HCT116 (cell line): ENCODE results near the gene EMX1. TPM values are rescaled to one million over a fixed set of nuclear protein-coding genes. Genes with fewer than 3 reads are reported as not detected.

Experiments
- ATAC-seq: fragments of 200-7000 bp; cut with Tn5 transposase; 2 replicates; pipeline ENCODE4 v1.9.1; 2020; ENCODE audit warnings: mild to moderate bottlenecking, moderate library complexity
- BruUV-seq: library from RNA; stranded (reverse); fragments of 400-500 nt; replicated peaks from 2 replicates; lab custom pipeline; 2021; lab: Mats Ljungman, UMichigan
- CTCF ChIA-PET: fragments of 300-600 bp; sonication (Branson Sonifier 250); formaldehyde crosslinking; loops from one replicate; lab custom pipeline; 2021; ENCODE audit warnings: antibody characterized with exemption; lab: Charles Lee
- POLR2A ChIA-PET: fragments of 300-600, 350-600 bp; sonication (Branson Sonifier 250); formaldehyde crosslinking; loops from one replicate; lab custom pipeline; 2021; ENCODE audit warnings: antibody characterized with exemption; lab: Charles Lee
- RAD21 ChIA-PET, 2 experiments: fragments of 300-600 bp; sonication (Branson Sonifier 250); formaldehyde crosslinking; loops; one replicate each; lab custom pipeline; 2023; ENCODE audit warnings: low total read pairs in 2 of 2; ENCODE audit not compliant: uncharacterized antibody in 2 of 2, unreplicated experiment in 2 of 2, low non-redundant PET in 1 of 2; lab: Charles Lee
- DNase-seq: peaks from one replicate; pipeline ENCODE4 v3.0.0-alpha.2; 2010; ENCODE audit warnings: low read depth, low spot score
- H2AFZ ChIP-seq: fragments of 200-600 bp; shearing (Covaris generic), sonication (generic); 2 replicates; pipeline ENCODE4 v1.6.1; 2017; ENCODE audit warnings: low read depth, mixed run types, mixed read lengths, antibody characterized with exemption, low read length; ENCODE audit not compliant: poor library complexity, severe bottlenecking
- H3K27ac ChIP-seq: 2 replicates; pipeline ENCODE4 v1.5.1; 2012; ENCODE audit warnings: low read depth, low read length
- H3K27me3 ChIP-seq: fragments of 200-600 bp; sonication (generic); 2 replicates; pipeline ENCODE4 v1.6.1; 2016; ENCODE audit warnings: mixed run types, low read length, mixed read lengths; ENCODE audit not compliant: insufficient read depth
- H3K36me3 ChIP-seq, 2 experiments: fragments of 200-500 bp in 1 of 2; fragments of 200-600 bp in 1 of 2; sonication (Bioruptor generic) in 1 of 2; sonication (generic) in 1 of 2; 2 replicates each; pipeline versions ENCODE4 v1.5.1 to v1.6.1; 2014 to 2016; ENCODE audit warnings: low read length in 2 of 2, inconsistent platforms in 1 of 2, mixed read lengths in 1 of 2, mixed run types in 1 of 2; ENCODE audit not compliant: insufficient read depth in 2 of 2, control insufficient read depth in 1 of 2
- H3K4me1 ChIP-seq, 2 experiments: fragments of 200-600 bp in 1 of 2; sonication (generic) in 1 of 2; 2 replicates each; pipeline versions ENCODE4 v1.5.1 to v1.6.1; 2012 to 2017; ENCODE audit warnings: low read length in 2 of 2, inconsistent platforms in 1 of 2, mild to moderate bottlenecking in 1 of 2, mixed read lengths in 1 of 2, mixed run types in 1 of 2, moderate library complexity in 1 of 2; ENCODE audit not compliant: insufficient read depth in 2 of 2, control insufficient read depth in 1 of 2
- H3K4me2 ChIP-seq: fragments of 200-600 bp; sonication (generic); 2 replicates; pipeline ENCODE4 v1.6.1; 2017; ENCODE audit warnings: mixed run types, low read length, mixed read lengths
- H3K4me3 ChIP-seq, 2 experiments: fragments of 200-600 bp in 1 of 2; sonication (generic) in 1 of 2; replicated peaks in 1 of 2; 2 replicates each; pipeline ENCODE4 v1.5.1; 2011 to 2016; ENCODE audit warnings: low read length in 2 of 2, control low read depth in 1 of 2, low read depth in 1 of 2, mild to moderate bottlenecking in 1 of 2, mixed read lengths in 1 of 2, mixed run types in 1 of 2
- H3K79me2 ChIP-seq: fragments of 200-600 bp; sonication (generic); 2 replicates; pipeline ENCODE4 v1.6.1; 2017; ENCODE audit warnings: mild to moderate bottlenecking, mixed run types, low read length, moderate library complexity, mixed read lengths; ENCODE audit not compliant: insufficient read depth
- H3K9ac ChIP-seq: fragments of 200-600 bp; sonication (generic); 2 replicates; pipeline ENCODE4 v1.6.1; 2016; ENCODE audit warnings: low read length, mixed read lengths
- H3K9me2 ChIP-seq: fragments of 200-600 bp; sonication (generic), shearing (Covaris generic); 2 replicates; pipeline ENCODE4 v1.6.1; 2017; ENCODE audit warnings: mixed run types, mild to moderate bottlenecking, moderate library complexity; ENCODE audit not compliant: insufficient read depth
- H3K9me3 ChIP-seq, 2 experiments: fragments of 200-500 bp in 1 of 2; fragments of 200-600 bp in 1 of 2; sonication (Bioruptor generic) in 1 of 2; sonication (generic) in 1 of 2; 2 replicates each; pipeline ENCODE4 v1.6.1; 2014 to 2017; ENCODE audit warnings: low read length in 2 of 2, mixed read lengths in 2 of 2, inconsistent platforms in 1 of 2, low read depth in 1 of 2, mild to moderate bottlenecking in 1 of 2, mixed run types in 1 of 2, moderate library complexity in 1 of 2; ENCODE audit not compliant: control insufficient read depth in 1 of 2, insufficient read depth in 1 of 2
- H4K20me1 ChIP-seq: fragments of 200-600 bp; sonication (generic), shearing (Covaris generic); 2 replicates; pipeline ENCODE4 v1.6.1; 2017; ENCODE audit warnings: mixed run types, mild to moderate bottlenecking, moderate library complexity; ENCODE audit not compliant: insufficient read depth
- CBX3 ChIP-seq: IDR thresholded peaks from 2 replicates; pipeline ENCODE4 v1.6.1; 2012; ENCODE audit warnings: low read depth
- EGR1 ChIP-seq: IDR thresholded peaks from 2 replicates; pipeline ENCODE4 v1.6.1; 2012; ENCODE audit warnings: low read depth
- ELF1 ChIP-seq: IDR thresholded peaks from 2 replicates; pipeline ENCODE4 v1.6.1; 2012; ENCODE audit warnings: low read depth, borderline replicate concordance
- EZH2phosphoT487 ChIP-seq: fragments of 200-600 bp; IDR thresholded peaks from 2 replicates; pipeline ENCODE4 v1.6.1; 2018; ENCODE audit warnings: antibody characterized with exemption, borderline replicate concordance
- FOSL1 ChIP-seq: IDR thresholded peaks from 2 replicates; pipeline ENCODE4 v1.6.1; 2012; ENCODE audit warnings: low read depth
- JUND ChIP-seq: IDR thresholded peaks from 2 replicates; pipeline ENCODE4 v1.6.1; 2012
- SIN3A ChIP-seq: IDR thresholded peaks from 2 replicates; pipeline ENCODE4 v1.6.1; 2012; ENCODE audit warnings: low read depth
- ZFX ChIP-seq: fragments of 450-650 bp; IDR thresholded peaks from 2 replicates; pipeline ENCODE4 v1.6.1; 2017
- ZNF274 ChIP-seq: fragments of 200-500 bp; sonication (Bioruptor generic); IDR thresholded peaks from 2 replicates; pipeline ENCODE4 v1.6.1; 2014; ENCODE audit warnings: mild to moderate bottlenecking, low read depth, low read length, inconsistent platforms
- intact Hi-C: fragments of 100-400 bp; cut with micrococcal nuclease; formaldehyde crosslinking; loops from 2 replicates; pipeline ENCODE4 v1.10.0; 2022
- total RNA-seq: library from RNA; stranded (reverse); gene quantifications from one replicate; pipeline ENCODE4 v1.2.1, GENCODE V29; 2021; ENCODE audit not compliant: unreplicated experiment
- TF ChIP-seq, protein P1 (sequence below): IDR thresholded peaks from 2 replicates; pipeline ENCODE4 v1.6.1; 2012
- TF ChIP-seq, protein P2 (sequence below): IDR thresholded peaks from 2 replicates; pipeline ENCODE4 v1.6.1; 2011; ENCODE audit warnings: mild to moderate bottlenecking, low read length, moderate library complexity; ENCODE audit not compliant: insufficient replicate concordance; ENCODE audit errors: extremely low read depth
- TF ChIP-seq, protein P3 (sequence below): IDR thresholded peaks from 2 replicates; pipeline ENCODE4 v1.6.1; 2012

The EMX1 gene
- total RNA-seq, 1 experiment from 2014 or later: 3.1 TPM

DNA sequence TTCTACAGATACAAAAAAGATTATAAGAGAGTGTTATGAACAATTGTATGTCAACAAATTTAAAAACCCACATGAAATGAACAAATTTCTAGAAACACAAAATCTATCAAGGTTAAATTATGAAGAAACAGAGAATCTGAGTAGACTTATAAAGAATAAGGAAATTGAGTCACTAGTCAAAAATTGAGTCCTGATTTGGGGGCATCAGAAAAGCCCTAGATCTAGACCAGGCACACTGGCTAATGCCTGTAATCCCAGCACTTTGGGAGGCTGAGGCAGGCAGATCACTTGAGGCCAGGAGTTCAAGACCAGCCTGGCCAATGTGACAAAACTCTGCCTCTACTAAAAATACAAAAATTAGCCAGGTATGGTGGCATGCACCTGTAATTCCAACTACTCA, 45.4 kb upstream of the EMX1 start:
- no peaks in the 10 kb centered on the region for H3K4me1 ChIP-seq
- ChIA-PET CTCF (interaction anchor here (0.7 kb wide), 1 partner anchor 9 kb away, joined by 4 read pairs; no protein-coding TSS in a partner anchor), POLR2A (no interaction called here), RAD21 (no interaction called here)
- no peaks in the 10 kb centered on the region for H4K20me1 ChIP-seq
- no peak overlapping the region for H2AFZ ChIP-seq
- intact Hi-C loops: no loop called here
- no peak overlapping the region for H3K4me2 ChIP-seq
- no TSS peak for BruUV-seq
- DNase-seq (no peak), ATAC-seq (no peak)
- no peak overlapping the region for H3K27ac ChIP-seq
- H3K9me3 ChIP-seq: no peaks in the 10 kb centered on the region
- H3K9me2 ChIP-seq: no peaks in the 10 kb centered on the region
- H3K36me3 ChIP-seq: no peaks in the 10 kb centered on the region
- no peak for TF ChIP-seq ZFX
- TF ChIP-seq, protein P1, sequence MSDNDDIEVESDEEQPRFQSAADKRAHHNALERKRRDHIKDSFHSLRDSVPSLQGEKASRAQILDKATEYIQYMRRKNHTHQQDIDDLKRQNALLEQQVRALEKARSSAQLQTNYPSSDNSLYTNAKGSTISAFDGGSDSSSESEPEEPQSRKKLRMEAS: no peak
- no peak for TF ChIP-seq ZNF274
- no peak for TF ChIP-seq ELF1
- TF ChIP-seq, protein P2, sequence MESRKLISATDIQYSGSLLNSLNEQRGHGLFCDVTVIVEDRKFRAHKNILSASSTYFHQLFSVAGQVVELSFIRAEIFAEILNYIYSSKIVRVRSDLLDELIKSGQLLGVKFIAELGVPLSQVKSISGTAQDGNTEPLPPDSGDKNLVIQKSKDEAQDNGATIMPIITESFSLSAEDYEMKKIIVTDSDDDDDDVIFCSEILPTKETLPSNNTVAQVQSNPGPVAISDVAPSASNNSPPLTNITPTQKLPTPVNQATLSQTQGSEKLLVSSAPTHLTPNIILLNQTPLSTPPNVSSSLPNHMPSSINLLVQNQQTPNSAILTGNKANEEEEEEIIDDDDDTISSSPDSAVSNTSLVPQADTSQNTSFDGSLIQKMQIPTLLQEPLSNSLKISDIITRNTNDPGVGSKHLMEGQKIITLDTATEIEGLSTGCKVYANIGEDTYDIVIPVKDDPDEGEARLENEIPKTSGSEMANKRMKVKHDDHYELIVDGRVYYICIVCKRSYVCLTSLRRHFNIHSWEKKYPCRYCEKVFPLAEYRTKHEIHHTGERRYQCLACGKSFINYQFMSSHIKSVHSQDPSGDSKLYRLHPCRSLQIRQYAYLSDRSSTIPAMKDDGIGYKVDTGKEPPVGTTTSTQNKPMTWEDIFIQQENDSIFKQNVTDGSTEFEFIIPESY: no peak
- no peak for TF ChIP-seq FOSL1
- TF ChIP-seq CBX3: no peak
- TF ChIP-seq EGR1: no peak
- TF ChIP-seq EZH2phosphoT487: no peak
- TF ChIP-seq, protein P3, sequence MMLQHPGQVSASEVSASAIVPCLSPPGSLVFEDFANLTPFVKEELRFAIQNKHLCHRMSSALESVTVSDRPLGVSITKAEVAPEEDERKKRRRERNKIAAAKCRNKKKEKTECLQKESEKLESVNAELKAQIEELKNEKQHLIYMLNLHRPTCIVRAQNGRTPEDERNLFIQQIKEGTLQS: no peak
- no peak for TF ChIP-seq JUND
- TF ChIP-seq SIN3A: no peak
- no peaks in the 10 kb centered on the region for H3K27me3 ChIP-seq
- no peak overlapping the region for H3K9ac ChIP-seq
- no peaks in the 10 kb centered on the region for H3K79me2 ChIP-seq
- no peak overlapping the region for H3K4me3 ChIP-seq
